Body of pancreas (tissue), 4 donors: ENCODE data around the gene FRRS1.

ENCODE experiments used
- POLR2A ChIP-seq, 3 donors: fragments of 450-650 bp; IDR thresholded peaks; one replicate each; pipeline ENCODE4 v1.6.1; 2016; ENCODE audit warnings: antibody characterized with exemption in 3 of 3, mild to moderate bottlenecking in 2 of 3
- TF ChIP-seq, protein P1 (sequence below), 7 experiments: fragments of 450-650 bp in 4 of 7; fragments of 200-600 bp in 3 of 7; sonication (generic) in 3 of 7; IDR thresholded peaks; one replicate each; pipeline ENCODE4 v1.5.1; 2016 to 2019; ENCODE audit warnings: antibody characterized with exemption in 7 of 7

DNA sequence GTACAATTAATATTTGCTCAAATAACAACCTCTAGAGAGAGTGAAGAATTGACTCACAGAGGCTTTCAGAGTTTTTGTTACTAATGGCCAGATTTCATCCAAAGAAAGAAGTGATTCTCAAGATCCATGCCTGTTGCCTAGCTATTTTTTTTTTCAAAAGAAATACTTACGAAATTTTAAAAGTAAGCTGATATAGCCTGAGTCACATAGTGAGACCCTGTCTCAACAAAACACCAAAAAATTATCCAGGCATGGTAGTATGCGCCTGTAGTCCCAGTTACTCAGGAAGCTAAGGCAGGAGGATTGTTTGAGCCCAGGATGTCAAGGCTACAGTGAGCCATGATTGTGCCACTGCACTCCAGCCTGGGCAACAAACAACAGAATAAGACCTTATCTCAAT, 105.9 kb downstream of the FRRS1 start:
- TF ChIP-seq, protein P1, sequence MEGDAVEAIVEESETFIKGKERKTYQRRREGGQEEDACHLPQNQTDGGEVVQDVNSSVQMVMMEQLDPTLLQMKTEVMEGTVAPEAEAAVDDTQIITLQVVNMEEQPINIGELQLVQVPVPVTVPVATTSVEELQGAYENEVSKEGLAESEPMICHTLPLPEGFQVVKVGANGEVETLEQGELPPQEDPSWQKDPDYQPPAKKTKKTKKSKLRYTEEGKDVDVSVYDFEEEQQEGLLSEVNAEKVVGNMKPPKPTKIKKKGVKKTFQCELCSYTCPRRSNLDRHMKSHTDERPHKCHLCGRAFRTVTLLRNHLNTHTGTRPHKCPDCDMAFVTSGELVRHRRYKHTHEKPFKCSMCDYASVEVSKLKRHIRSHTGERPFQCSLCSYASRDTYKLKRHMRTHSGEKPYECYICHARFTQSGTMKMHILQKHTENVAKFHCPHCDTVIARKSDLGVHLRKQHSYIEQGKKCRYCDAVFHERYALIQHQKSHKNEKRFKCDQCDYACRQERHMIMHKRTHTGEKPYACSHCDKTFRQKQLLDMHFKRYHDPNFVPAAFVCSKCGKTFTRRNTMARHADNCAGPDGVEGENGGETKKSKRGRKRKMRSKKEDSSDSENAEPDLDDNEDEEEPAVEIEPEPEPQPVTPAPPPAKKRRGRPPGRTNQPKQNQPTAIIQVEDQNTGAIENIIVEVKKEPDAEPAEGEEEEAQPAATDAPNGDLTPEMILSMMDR (IDR thresholded peaks at IDR 0.05), result no peak
- TF ChIP-seq POLR2A (IDR thresholded peaks at IDR 0.05), result no peak
